Measurements from ENCODE around the gene ATP10A. TPM values are rescaled to one million over a fixed set of nuclear protein-coding genes. Genes with fewer than 3 reads are reported as not detected.

ATP10A gene
- total RNA-seq, 1 experiment from 2014 or later: 2.1 TPM

DNA sequence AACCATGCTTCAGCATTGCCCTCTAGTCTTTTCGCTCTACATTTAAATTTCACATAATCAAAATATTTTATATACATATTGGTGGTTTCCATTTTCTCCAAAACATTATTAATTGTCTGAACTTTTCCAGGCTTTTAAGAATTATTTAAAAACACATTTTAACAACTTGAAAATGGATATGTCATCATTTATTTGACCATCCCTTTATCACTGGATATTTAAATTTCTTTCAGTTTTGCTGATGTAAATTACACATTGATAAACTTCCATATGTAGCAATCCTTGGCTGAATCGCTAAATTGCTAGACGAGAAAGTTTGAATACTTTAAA lies 146.0 kb downstream of the ATP10A start:
- Mint-ChIP-seq H3K27ac (no peak overlapping the region), H3K9me3 (no peaks in the 10 kb centered on the region), H3K27me3 (ENCODE audit: low read depth) (no peaks in the 10 kb centered on the region), H3K4me3 (no peak overlapping the region), H3K4me1 (peaks cover 8% of the 10 kb centered on the region), H3K36me3 (no peaks in the 10 kb centered on the region)
- no peak for TF ChIP-seq ZNF671 (CRISPR knock-in tag; IDR thresholded peaks at IDR 0.05)
- no peak for TF ChIP-seq IRF2 (CRISPR knock-in tag; IDR thresholded peaks at IDR 0.05; ENCODE audit: borderline replicate concordance, low read depth)
- TF ChIP-seq KAT7 (CRISPR knock-in tag; IDR thresholded peaks at IDR 0.05; ENCODE audit: borderline replicate concordance): no peak
- TF ChIP-seq, protein P1, sequence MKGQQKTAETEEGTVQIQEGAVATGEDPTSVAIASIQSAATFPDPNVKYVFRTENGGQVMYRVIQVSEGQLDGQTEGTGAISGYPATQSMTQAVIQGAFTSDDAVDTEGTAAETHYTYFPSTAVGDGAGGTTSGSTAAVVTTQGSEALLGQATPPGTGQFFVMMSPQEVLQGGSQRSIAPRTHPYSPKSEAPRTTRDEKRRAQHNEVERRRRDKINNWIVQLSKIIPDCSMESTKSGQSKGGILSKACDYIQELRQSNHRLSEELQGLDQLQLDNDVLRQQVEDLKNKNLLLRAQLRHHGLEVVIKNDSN (CRISPR knock-in tag; IDR thresholded peaks at IDR 0.05): no peak
- no peak for TF ChIP-seq ZNF317 (CRISPR knock-in tag; IDR thresholded peaks at IDR 0.05; ENCODE audit: borderline replicate concordance, low read depth)
- TF ChIP-seq CREB1 (CRISPR knock-in tag; IDR thresholded peaks at IDR 0.05): no peak
- no peak for TF ChIP-seq GTF2I (CRISPR knock-in tag; conservative IDR thresholded peaks at IDR 0.05)
- ChIA-PET POLR2A (no interaction called here), CTCF (no interaction called here)
- DNase-seq (ENCODE audit: low spot score): no peak
- no peak for ATAC-seq

DNA sequence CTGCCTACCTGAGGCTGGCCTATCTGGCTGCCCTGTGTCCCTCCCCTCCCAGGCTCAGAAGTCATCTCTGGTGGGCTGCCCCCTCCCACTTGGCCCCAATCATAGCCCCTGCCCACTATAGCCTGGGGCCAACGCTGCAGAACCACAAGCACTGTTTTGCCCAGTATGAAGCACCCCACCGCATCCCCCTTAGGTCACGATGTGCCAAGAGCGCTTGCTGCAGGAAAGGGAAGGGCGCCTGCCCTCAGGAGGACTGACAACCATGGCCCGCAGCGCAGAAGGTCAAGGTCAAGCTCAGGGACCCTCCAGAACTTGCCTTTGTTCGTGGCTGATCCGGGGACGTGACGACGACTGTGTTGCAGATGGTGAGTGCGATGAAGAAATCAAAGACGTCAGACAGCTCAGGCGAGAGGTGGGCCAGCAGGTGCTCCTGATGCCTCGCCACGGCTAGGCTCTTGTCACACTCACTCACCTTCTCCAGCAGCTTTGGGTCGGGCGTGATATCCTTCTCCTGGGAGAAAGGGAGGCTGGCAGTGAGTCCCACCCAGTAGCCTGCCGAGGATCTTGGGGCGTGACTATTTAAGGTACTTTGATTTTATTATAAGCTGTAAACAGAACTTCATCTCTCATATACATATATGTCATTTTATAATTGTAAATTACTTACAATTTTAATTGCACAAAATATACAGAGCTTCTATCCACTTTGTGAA lies 146.6 kb downstream of the ATP10A start:
- Mint-ChIP-seq H3K9me3 (no peaks in the 10 kb centered on the region), H3K27me3 (ENCODE audit: low read depth) (no peaks in the 10 kb centered on the region), H3K27ac (no peak overlapping the region), H3K4me1 (peaks cover 3% of the 10 kb centered on the region), H3K36me3 (no peaks in the 10 kb centered on the region), H3K4me3 (no peak overlapping the region)
- TF ChIP-seq ZNF396 (CRISPR knock-in tag; IDR thresholded peaks at IDR 0.05; ENCODE audit: borderline replicate concordance) (no peak), ZNF219 (CRISPR knock-in tag; IDR thresholded peaks at IDR 0.05; ENCODE audit: borderline replicate concordance) (no peak), PREB (CRISPR knock-in tag; IDR thresholded peaks at IDR 0.05; ENCODE audit: borderline replicate concordance) (no peak), SMAD4 (CRISPR knock-in tag; IDR thresholded peaks at IDR 0.05) (no peak), SOX15 (CRISPR knock-in tag; IDR thresholded peaks at IDR 0.05) (no peak), SP1 (CRISPR knock-in tag; conservative IDR thresholded peaks at IDR 0.05) (no peak), AFF4 (CRISPR knock-in tag; IDR thresholded peaks at IDR 0.05; ENCODE audit: borderline replicate concordance) (no peak), CBFB (CRISPR knock-in tag; IDR thresholded peaks at IDR 0.05; ENCODE audit: low read depth) (no peak)
- no peak for DNase-seq (ENCODE audit: low spot score)
- ChIA-PET POLR2A (no interaction called here), CTCF (interaction anchor here (2.2 kb wide), 1 partner anchor 68 kb away, joined by 5 read pairs; no protein-coding TSS in a partner anchor)
- ATAC-seq: no peak

DNA sequence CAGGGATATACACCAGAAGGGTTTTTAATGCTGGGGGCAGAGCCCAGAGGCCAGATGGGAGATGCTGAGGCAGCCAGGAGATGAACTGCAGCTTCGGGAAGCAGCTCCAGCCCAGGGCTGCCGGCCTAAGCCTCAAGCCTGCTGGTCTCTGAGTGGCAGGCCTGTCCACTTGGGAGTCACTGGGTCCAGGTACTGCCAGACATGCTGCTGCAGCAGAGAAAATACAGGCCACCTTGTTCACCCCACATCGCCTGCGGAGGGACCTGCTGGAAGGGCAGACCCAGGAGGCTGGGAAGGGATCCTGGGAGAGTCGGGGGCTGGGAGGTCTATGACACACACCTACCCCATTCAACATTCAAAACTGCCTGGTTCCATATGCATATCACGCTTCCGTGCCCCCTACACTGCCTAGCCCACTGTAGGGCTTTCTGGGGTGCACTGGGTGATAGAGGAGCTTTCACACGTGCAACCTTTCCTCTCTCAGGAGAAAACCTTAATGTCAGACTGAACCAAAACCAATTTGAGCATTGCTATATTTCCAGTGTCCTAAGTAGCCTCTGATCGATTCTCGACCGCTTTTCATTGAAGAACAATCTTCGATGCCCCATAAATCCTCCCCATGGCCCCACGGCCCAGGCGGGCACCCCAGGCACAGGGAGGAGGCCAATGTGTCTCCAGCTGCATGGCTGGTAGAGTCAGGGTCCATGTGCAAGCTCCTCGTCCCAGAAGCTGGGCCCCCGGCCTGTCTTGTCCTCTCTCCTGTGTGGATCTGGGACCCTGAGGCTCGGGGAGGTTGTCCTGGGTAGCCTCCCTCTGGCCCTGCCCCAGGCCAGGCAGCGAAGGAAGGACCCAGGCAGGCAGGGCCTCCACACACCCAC lies 147.4 kb downstream of the ATP10A start:
- DNase-seq (ENCODE audit: low spot score): no peak
- no peaks in the 10 kb centered on the region for H3K36me3 Mint-ChIP-seq
- no peaks in the 10 kb centered on the region for H3K27me3 Mint-ChIP-seq (ENCODE audit: low read depth)
- no peak overlapping the region for H3K27ac Mint-ChIP-seq
- ChIA-PET CTCF (interaction anchor here (2.2 kb wide), 1 partner anchor 68 kb away, joined by 5 read pairs; no protein-coding TSS in a partner anchor), POLR2A (no interaction called here)
- H3K4me3 Mint-ChIP-seq: no peak overlapping the region
- no peaks in the 10 kb centered on the region for H3K9me3 Mint-ChIP-seq
- H3K4me1 Mint-ChIP-seq: no peaks in the 10 kb centered on the region; the same call in 1 of the 2 replicates
- no peak for ATAC-seq
- no peak for TF ChIP-seq PRDM15 (CRISPR knock-in tag; IDR thresholded peaks at IDR 0.05)
- no peak for TF ChIP-seq ZMAT4 (CRISPR knock-in tag; IDR thresholded peaks at IDR 0.05)
- no peak for TF ChIP-seq HMGXB4 (CRISPR knock-in tag; IDR thresholded peaks at IDR 0.05)
- no peak for TF ChIP-seq MYBL2 (CRISPR knock-in tag; IDR thresholded peaks at IDR 0.05)

Measured in WTC11 (cell line).